HUES48 (cell line): Measurements from ENCODE around the gene SUSD2.

Experiments used
- H3K27ac ChIP-seq: one replicate; pipeline ENCODE4 v1.7.0; 2013; ENCODE audit warnings: low read depth, low read length, inconsistent platforms
- H3K27me3 ChIP-seq: 2 replicates; pipeline ENCODE4 v1.6.1; 2013; ENCODE audit warnings: mild to moderate bottlenecking, low read length; ENCODE audit not compliant: control insufficient read depth, insufficient read depth
- H3K36me3 ChIP-seq: 2 replicates; pipeline ENCODE4 v1.6.1; 2013; ENCODE audit warnings: low read length; ENCODE audit not compliant: control insufficient read depth, insufficient read depth
- H3K4me1 ChIP-seq: 2 replicates; pipeline ENCODE4 v1.6.1; 2013; ENCODE audit warnings: mild to moderate bottlenecking, low read length; ENCODE audit not compliant: control insufficient read depth, insufficient read depth
- H3K4me3 ChIP-seq: 2 replicates; pipeline ENCODE4 v1.5.1; 2013; ENCODE audit warnings: mild to moderate bottlenecking, low read depth, low read length
- H3K9ac ChIP-seq: 2 replicates; pipeline ENCODE4 v1.6.1; 2013; ENCODE audit warnings: mild to moderate bottlenecking, low read depth, low read length, moderate library complexity
- H3K9me3 ChIP-seq: 2 replicates; pipeline ENCODE4 v1.6.1; 2013; ENCODE audit warnings: low read length; ENCODE audit not compliant: control insufficient read depth, insufficient read depth

SUSD2 gene

GRCh38 chr22:24164243-24164642 lies 17.0 kb upstream of the SUSD2 start:
- Histone ChIP-seq H3K27ac (no peak overlapping the region), H3K4me3 (no peak overlapping the region), H3K9ac (no peak overlapping the region), H3K36me3 (peaks cover 42% of the 10 kb centered on the region), H3K27me3 (no peaks in the 10 kb centered on the region), H3K4me1 (no peaks in the 10 kb centered on the region), H3K9me3 (no peaks in the 10 kb centered on the region)

DNA sequence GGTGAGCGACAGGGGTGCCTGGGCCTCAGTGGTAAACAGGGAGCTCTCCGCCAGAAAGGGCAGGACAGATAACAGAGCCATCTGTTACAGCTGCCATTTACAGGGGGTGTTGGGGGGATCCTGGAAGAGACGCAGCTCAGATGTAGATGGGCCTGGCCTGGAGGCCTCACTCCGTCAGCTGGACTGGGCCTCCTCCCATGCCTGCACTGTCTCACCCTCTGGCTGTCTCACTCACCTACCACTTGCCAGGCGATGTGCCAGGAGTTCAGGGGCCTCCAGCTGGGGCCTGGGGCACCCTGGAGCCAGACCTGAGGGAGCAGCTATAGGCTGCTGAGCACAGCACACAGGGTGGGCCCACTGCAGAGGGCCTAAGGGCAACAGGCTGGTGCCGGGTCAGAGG lies 16.3 kb upstream of the SUSD2 start:
- no peak overlapping the region for H3K9ac ChIP-seq
- peaks cover 42% of the 10 kb centered on the region for H3K36me3 ChIP-seq
- H3K27me3 ChIP-seq = no peaks in the 10 kb centered on the region
- no peaks in the 10 kb centered on the region for H3K4me1 ChIP-seq
- H3K4me3 ChIP-seq = no peak overlapping the region
- no peaks in the 10 kb centered on the region for H3K9me3 ChIP-seq
- no peak overlapping the region for H3K27ac ChIP-seq

GRCh38 chr22:24165673-24166072 lies 15.6 kb upstream of the SUSD2 start:
- Histone ChIP-seq H3K27me3 (no peaks in the 10 kb centered on the region), H3K27ac (no peak overlapping the region), H3K9ac (no peak overlapping the region), H3K4me3 (no peak overlapping the region), H3K9me3 (no peaks in the 10 kb centered on the region), H3K36me3 (peaks cover 42% of the 10 kb centered on the region), H3K4me1 (no peaks in the 10 kb centered on the region)

- Histone ChIP-seq H3K9ac (no peak overlapping the region), H3K9me3 (no peaks in the 10 kb centered on the region), H3K4me1 (no peaks in the 10 kb centered on the region), H3K36me3 (peaks cover 49% of the 10 kb centered on the region), H3K27ac (no peak overlapping the region), H3K4me3 (no peak overlapping the region), H3K27me3 (no peaks in the 10 kb centered on the region)
Measured at GRCh38 chr22:24166811-24167210, 14.5 kb upstream of the SUSD2 start.

GRCh38 chr22:24169439-24170058 lies 11.7 kb upstream of the SUSD2 start:
- Histone ChIP-seq H3K9me3 (no peaks in the 10 kb centered on the region), H3K9ac (no peak overlapping the region), H3K36me3 (peaks cover 60% of the 10 kb centered on the region), H3K4me3 (no peak overlapping the region), H3K4me1 (no peaks in the 10 kb centered on the region), H3K27ac (no peak overlapping the region), H3K27me3 (no peaks in the 10 kb centered on the region)

DNA sequence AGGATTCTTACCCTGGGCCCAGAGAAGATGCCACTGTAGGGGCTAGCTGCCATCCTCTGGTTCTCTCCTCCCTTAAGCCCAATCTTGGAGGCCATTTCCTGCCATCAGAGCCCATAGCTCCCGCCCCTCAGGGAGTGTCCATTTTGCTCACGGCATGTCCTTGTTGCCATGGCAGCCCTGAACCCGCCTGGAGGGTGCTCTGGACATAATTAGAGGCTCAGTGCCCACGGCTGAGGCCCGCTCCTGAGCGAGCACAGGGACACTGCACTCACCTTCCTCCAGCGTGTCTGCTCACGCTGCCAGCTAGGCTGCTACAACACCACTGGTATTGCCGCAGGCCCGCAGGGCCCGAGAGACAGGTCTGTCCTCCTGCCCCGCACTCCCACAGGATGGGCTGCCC lies 11.1 kb upstream of the SUSD2 start:
- Histone ChIP-seq H3K4me3 (no peak overlapping the region), H3K9me3 (no peaks in the 10 kb centered on the region), H3K4me1 (no peaks in the 10 kb centered on the region), H3K36me3 (peaks cover 57% of the 10 kb centered on the region), H3K9ac (no peak overlapping the region), H3K27me3 (no peaks in the 10 kb centered on the region), H3K27ac (no peak overlapping the region)

GRCh38 chr22:24170632-24171031 lies 10.7 kb upstream of the SUSD2 start:
- Histone ChIP-seq H3K9ac (no peak overlapping the region), H3K27ac (no peak overlapping the region), H3K4me3 (no peak overlapping the region), H3K36me3 (peaks cover 53% of the 10 kb centered on the region), H3K9me3 (no peaks in the 10 kb centered on the region), H3K4me1 (no peaks in the 10 kb centered on the region), H3K27me3 (no peaks in the 10 kb centered on the region)

GRCh38 chr22:24171822-24172221 lies 9.5 kb upstream of the SUSD2 start:
- Histone ChIP-seq H3K27me3 (no peaks in the 10 kb centered on the region), H3K36me3 (peaks cover 45% of the 10 kb centered on the region), H3K27ac (no peak overlapping the region), H3K4me3 (no peak overlapping the region), H3K9me3 (no peaks in the 10 kb centered on the region), H3K9ac (no peak overlapping the region), H3K4me1 (no peaks in the 10 kb centered on the region)

GRCh38 chr22:24175160-24175808 lies 6.0 kb upstream of the SUSD2 start:
- Histone ChIP-seq H3K9me3 (no peaks in the 10 kb centered on the region), H3K27ac (no peak overlapping the region), H3K4me3 (no peak overlapping the region), H3K36me3 (peaks cover 30% of the 10 kb centered on the region), H3K4me1 (no peaks in the 10 kb centered on the region), H3K27me3 (no peaks in the 10 kb centered on the region), H3K9ac (no peak overlapping the region)

GRCh38 chr22:24176040-24176439 lies 5.2 kb upstream of the SUSD2 start:
- H3K27me3 ChIP-seq = no peaks in the 10 kb centered on the region
- no peak overlapping the region for H3K27ac ChIP-seq
- no peak overlapping the region for H3K9ac ChIP-seq
- H3K4me3 ChIP-seq = no peak overlapping the region
- H3K9me3 ChIP-seq = no peaks in the 10 kb centered on the region
- H3K36me3 ChIP-seq = peaks cover 30% of the 10 kb centered on the region
- no peaks in the 10 kb centered on the region for H3K4me1 ChIP-seq

- H3K9ac ChIP-seq = no peak overlapping the region
- H3K27ac ChIP-seq = no peak overlapping the region
- no peaks in the 10 kb centered on the region for H3K27me3 ChIP-seq
- 0 out of 2 replicates have a peak, but pooled peaks cover 3% of the 10 kb centered on the region for H3K4me1 ChIP-seq
- peaks cover 25% of the 10 kb centered on the region for H3K36me3 ChIP-seq
- no peaks in the 10 kb centered on the region for H3K9me3 ChIP-seq
- H3K4me3 ChIP-seq = no peak overlapping the region
Measured at GRCh38 chr22:24176630-24177029, 4.7 kb upstream of the SUSD2 start.
